ENCODE measurements around the gene SHOC2.

DNA sequence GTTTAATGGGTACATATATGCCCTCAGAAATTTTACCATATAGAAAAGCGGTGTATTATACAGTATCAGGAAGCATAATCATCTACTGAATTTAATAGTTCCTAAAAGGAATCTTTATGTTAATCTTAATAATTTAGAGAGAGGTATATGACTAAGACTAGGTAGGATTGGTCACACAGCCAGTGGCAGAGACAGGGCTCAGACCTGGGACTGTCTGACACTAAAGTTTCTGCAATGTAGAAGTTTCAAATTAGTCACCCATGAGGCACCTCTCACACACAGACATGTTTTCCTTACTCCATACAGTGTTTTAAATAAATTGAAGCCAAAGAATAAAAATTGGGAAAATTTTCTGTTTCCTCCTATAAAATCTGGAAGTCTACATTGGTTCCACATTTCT, 84.6 kb downstream of the SHOC2 start:
- TF ChIP-seq, protein P1, sequence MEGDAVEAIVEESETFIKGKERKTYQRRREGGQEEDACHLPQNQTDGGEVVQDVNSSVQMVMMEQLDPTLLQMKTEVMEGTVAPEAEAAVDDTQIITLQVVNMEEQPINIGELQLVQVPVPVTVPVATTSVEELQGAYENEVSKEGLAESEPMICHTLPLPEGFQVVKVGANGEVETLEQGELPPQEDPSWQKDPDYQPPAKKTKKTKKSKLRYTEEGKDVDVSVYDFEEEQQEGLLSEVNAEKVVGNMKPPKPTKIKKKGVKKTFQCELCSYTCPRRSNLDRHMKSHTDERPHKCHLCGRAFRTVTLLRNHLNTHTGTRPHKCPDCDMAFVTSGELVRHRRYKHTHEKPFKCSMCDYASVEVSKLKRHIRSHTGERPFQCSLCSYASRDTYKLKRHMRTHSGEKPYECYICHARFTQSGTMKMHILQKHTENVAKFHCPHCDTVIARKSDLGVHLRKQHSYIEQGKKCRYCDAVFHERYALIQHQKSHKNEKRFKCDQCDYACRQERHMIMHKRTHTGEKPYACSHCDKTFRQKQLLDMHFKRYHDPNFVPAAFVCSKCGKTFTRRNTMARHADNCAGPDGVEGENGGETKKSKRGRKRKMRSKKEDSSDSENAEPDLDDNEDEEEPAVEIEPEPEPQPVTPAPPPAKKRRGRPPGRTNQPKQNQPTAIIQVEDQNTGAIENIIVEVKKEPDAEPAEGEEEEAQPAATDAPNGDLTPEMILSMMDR (IDR thresholded peaks at IDR 0.05): no peak
- TF ChIP-seq POLR2AphosphoS5 (IDR thresholded peaks at IDR 0.05) (no peak), POLR2A (IDR thresholded peaks at IDR 0.05) (no peak)
